Measurements from ENCODE around the gene CFAP45. TPM values are rescaled to one million over a fixed set of nuclear protein-coding genes. Genes with fewer than 3 reads are reported as not detected.

CFAP45 gene
- total and polyA plus RNA-seq, 9 of the 15 experiments (the other 6 are each of a cell fraction or from before 2014, with no cell fraction given): 0.65 to 2.4 (median 1.5) TPM

DNA sequence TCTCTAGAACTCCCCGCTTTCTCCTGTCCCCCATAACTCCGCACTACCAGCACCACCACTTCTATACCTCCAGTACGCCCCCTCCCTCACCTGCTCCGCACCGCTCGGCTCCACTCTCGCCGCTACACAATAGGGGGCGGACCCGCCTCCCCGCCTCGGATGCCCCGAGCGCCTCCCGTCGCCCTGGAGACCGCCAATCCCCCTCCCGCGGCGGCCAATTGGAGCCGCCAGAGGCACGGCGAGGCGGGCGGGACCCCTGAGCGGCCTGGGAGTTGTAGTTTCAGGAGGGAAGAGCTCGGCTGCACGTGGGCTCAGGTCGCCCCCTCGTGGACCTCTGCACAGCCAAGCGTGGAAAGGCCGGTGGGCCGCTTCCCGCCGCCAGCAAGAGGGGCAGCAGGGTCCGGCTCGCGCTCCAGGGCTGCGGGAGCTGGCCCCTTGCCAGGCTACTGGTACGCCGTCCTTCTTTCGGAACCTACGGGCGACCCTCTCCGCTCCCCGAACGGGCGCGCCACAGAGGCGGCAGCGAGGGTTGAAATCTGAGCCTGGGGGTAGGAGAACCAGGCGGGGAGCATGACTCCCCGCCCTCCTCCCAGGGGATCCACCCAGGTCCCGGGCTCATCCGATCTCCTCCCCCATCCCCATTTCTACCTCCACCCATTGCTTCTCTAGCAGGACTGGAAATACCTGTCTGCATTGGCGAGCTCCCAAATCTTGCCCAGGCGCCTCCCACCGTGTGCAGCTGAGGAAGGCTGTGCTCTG lies 45.7 kb upstream of the CFAP45 start, which contains the start of gene IGSF9 (continued):
- TF ChIP-seq, protein P1, sequence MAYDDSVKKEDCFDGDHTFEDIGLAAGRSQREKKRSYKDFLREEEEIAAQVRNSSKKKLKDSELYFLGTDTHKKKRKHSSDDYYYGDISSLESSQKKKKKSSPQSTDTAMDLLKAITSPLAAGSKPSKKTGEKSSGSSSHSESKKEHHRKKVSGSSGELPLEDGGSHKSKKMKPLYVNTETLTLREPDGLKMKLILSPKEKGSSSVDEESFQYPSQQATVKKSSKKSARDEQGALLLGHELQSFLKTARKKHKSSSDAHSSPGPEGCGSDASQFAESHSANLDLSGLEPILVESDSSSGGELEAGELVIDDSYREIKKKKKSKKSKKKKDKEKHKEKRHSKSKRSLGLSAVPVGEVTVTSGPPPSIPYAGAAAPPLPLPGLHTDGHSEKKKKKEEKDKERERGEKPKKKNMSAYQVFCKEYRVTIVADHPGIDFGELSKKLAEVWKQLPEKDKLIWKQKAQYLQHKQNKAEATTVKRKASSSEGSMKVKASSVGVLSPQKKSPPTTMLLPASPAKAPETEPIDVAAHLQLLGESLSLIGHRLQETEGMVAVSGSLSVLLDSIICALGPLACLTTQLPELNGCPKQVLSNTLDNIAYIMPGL (CRISPR knock-in tag; IDR thresholded peaks at IDR 0.05): 0 out of 2 replicates have a peak, but pooled peaks have one; percentile 57
- peak; percentile 53 for TF ChIP-seq HMGN3 (IDR thresholded peaks at IDR 0.05; ENCODE audit: borderline replicate concordance, extremely low read depth, insufficient read length, low read depth, low read length)
- TF ChIP-seq, protein P2, sequence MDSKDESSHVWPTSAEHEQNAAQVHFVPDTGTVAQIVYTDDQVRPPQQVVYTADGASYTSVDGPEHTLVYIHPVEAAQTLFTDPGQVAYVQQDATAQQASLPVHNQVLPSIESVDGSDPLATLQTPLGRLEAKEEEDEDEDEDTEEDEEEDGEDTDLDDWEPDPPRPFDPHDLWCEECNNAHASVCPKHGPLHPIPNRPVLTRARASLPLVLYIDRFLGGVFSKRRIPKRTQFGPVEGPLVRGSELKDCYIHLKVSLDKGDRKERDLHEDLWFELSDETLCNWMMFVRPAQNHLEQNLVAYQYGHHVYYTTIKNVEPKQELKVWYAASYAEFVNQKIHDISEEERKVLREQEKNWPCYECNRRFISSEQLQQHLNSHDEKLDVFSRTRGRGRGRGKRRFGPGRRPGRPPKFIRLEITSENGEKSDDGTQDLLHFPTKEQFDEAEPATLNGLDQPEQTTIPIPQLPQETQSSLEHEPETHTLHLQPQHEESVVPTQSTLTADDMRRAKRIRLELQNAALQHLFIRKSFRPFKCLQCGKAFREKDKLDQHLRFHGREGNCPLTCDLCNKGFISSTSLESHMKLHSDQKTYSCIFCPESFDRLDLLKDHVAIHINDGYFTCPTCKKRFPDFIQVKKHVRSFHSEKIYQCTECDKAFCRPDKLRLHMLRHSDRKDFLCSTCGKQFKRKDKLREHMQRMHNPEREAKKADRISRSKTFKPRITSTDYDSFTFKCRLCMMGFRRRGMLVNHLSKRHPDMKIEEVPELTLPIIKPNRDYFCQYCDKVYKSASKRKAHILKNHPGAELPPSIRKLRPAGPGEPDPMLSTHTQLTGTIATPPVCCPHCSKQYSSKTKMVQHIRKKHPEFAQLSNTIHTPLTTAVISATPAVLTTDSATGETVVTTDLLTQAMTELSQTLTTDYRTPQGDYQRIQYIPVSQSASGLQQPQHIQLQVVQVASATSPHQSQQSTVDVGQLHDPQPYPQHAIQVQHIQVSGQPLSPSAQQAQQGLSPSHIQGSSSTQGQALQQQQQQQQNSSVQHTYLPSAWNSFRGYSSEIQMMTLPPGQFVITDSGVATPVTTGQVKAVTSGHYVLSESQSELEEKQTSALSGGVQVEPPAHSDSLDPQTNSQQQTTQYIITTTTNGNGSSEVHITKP (IDR thresholded peaks at IDR 0.05; ENCODE audit: partially characterized antibody): no peak
- TF ChIP-seq NR2C1 (IDR thresholded peaks at IDR 0.05): no peak
- peak; percentile 38; the same call in 1 of the 2 replicates for TF ChIP-seq NR2C1 (tag; IDR thresholded peaks at IDR 0.05)
- TF ChIP-seq, protein P3, sequence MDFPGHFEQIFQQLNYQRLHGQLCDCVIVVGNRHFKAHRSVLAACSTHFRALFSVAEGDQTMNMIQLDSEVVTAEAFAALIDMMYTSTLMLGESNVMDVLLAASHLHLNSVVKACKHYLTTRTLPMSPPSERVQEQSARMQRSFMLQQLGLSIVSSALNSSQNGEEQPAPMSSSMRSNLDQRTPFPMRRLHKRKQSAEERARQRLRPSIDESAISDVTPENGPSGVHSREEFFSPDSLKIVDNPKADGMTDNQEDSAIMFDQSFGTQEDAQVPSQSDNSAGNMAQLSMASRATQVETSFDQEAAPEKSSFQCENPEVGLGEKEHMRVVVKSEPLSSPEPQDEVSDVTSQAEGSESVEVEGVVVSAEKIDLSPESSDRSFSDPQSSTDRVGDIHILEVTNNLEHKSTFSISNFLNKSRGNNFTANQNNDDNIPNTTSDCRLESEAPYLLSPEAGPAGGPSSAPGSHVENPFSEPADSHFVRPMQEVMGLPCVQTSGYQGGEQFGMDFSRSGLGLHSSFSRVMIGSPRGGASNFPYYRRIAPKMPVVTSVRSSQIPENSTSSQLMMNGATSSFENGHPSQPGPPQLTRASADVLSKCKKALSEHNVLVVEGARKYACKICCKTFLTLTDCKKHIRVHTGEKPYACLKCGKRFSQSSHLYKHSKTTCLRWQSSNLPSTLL (IDR thresholded peaks at IDR 0.05): no peak
- TF ChIP-seq, protein P4, sequence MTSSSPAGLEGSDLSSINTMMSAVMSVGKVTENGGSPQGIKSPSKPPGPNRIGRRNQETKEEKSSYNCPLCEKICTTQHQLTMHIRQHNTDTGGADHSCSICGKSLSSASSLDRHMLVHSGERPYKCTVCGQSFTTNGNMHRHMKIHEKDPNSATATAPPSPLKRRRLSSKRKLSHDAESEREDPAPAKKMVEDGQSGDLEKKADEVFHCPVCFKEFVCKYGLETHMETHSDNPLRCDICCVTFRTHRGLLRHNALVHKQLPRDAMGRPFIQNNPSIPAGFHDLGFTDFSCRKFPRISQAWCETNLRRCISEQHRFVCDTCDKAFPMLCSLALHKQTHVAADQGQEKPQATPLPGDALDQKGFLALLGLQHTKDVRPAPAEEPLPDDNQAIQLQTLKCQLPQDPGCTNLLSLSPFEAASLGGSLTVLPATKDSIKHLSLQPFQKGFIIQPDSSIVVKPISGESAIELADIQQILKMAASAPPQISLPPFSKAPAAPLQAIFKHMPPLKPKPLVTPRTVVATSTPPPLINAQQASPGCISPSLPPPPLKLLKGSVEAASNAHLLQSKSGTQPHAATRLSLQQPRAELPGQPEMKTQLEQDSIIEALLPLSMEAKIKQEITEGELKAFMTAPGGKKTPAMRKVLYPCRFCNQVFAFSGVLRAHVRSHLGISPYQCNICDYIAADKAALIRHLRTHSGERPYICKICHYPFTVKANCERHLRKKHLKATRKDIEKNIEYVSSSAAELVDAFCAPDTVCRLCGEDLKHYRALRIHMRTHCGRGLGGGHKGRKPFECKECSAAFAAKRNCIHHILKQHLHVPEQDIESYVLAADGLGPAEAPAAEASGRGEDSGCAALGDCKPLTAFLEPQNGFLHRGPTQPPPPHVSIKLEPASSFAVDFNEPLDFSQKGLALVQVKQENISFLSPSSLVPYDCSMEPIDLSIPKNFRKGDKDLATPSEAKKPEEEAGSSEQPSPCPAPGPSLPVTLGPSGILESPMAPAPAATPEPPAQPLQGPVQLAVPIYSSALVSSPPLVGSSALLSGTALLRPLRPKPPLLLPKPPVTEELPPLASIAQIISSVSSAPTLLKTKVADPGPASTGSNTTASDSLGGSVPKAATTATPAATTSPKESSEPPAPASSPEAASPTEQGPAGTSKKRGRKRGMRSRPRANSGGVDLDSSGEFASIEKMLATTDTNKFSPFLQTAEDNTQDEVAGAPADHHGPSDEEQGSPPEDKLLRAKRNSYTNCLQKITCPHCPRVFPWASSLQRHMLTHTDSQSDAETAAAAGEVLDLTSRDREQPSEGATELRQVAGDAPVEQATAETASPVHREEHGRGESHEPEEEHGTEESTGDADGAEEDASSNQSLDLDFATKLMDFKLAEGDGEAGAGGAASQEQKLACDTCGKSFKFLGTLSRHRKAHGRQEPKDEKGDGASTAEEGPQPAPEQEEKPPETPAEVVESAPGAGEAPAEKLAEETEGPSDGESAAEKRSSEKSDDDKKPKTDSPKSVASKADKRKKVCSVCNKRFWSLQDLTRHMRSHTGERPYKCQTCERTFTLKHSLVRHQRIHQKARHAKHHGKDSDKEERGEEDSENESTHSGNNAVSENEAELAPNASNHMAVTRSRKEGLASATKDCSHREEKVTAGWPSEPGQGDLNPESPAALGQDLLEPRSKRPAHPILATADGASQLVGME (CRISPR knock-in tag; IDR thresholded peaks at IDR 0.05): 0 out of 2 replicates have a peak, but pooled peaks have one; percentile 33
- TF ChIP-seq, protein P5, sequence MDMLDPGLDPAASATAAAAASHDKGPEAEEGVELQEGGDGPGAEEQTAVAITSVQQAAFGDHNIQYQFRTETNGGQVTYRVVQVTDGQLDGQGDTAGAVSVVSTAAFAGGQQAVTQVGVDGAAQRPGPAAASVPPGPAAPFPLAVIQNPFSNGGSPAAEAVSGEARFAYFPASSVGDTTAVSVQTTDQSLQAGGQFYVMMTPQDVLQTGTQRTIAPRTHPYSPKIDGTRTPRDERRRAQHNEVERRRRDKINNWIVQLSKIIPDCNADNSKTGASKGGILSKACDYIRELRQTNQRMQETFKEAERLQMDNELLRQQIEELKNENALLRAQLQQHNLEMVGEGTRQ (CRISPR knock-in tag; IDR thresholded peaks at IDR 0.05): peak; percentile 79
- peak; percentile 85 for TF ChIP-seq RB1 (IDR thresholded peaks at IDR 0.05; ENCODE audit: low read depth)
- TF ChIP-seq ZBTB1 (CRISPR knock-in tag; IDR thresholded peaks at IDR 0.05; ENCODE audit: borderline replicate concordance, low read depth): no peak
- peak; percentile 70 to 75 for TF ChIP-seq RAD21 (CRISPR knock-in tag; conservative IDR thresholded peaks at IDR 0.05 in 1 of 2, IDR thresholded peaks at IDR 0.05 in 1 of 2)

All from K562 (cell line).